Activated CD4-positive, alpha-beta T cell treated with anti-CD3 and anti-CD28 coated beads, Interleukin-2, Interleukin-4, amounts not matched to agents 100 ng/mL and 50 ng/mL, durations not matched to agents 16 hours and 8 hours (primary cell): Measurements from ENCODE around the gene DAB2IP.
"Not testable (repeated sequence)": the region's sequence is repeated elsewhere in the genome, so short reads cannot be mapped to it uniquely, and the experiment has no call there.

Source experiments
- DNase-seq: peaks from one replicate; pipeline ENCODE4 v3.0.0-alpha.2; 2020; ENCODE audit warnings: low spot score

DAB2IP gene

DNA sequence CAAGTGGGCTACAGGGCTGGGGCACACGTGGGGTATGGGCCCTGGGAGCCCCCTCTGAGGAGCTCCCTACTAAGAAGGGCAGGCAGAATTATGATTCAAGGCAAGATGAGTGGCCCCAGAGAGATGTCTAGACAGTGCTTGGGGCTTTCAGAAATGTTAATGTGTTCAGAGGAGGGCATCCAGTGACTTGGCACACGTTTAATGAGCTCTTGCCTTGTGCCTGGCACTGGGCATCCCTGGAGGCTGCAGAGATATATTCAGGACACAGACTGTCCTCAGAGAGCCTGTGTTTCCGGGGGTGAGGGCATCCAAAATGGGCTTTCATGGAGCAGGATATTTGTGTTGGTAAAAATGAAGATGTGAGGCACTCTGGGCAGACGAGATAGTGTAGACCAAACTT is 25.4 kb upstream of the DAB2IP start:
- DNase-seq, result no peak

- no peak for DNase-seq
Observed at GRCh38 chr9:121627427-121627826, 24.0 kb upstream of the DAB2IP start.

- DNase-seq, result no peak
Observed at GRCh38 chr9:121628401-121628800, 23.0 kb upstream of the DAB2IP start.

- no peak for DNase-seq
Observed at GRCh38 chr9:121631115-121631514, 20.3 kb upstream of the DAB2IP start.

DNA sequence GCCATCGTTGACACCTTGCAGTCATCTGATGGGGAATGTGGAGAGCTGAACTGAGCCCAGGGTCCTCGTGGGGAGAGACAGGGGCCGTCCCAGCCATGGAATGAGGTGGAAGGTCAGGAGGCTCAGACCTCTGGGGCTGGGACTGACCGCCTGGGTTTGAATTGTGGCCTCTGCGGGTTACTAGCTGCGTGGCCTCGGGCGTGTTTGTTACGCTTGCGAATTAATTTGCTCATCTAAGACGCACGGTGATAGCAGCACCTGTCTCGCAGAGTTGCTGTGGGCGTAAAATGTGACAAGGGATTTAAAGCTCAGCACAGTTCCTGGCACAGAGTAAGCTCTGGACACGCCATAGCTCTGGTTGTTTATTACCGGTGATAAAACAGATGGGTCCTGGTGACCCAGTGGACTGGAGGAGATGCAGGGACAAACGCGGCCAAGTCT is 19.4 kb upstream of the DAB2IP start:
- no peak for DNase-seq

GRCh38 chr9:121633119-121633714 is 18.2 kb upstream of the DAB2IP start:
- DNase-seq, result no peak

GRCh38 chr9:121633736-121634135 is 17.7 kb upstream of the DAB2IP start:
- DNase-seq, result no peak

DNA sequence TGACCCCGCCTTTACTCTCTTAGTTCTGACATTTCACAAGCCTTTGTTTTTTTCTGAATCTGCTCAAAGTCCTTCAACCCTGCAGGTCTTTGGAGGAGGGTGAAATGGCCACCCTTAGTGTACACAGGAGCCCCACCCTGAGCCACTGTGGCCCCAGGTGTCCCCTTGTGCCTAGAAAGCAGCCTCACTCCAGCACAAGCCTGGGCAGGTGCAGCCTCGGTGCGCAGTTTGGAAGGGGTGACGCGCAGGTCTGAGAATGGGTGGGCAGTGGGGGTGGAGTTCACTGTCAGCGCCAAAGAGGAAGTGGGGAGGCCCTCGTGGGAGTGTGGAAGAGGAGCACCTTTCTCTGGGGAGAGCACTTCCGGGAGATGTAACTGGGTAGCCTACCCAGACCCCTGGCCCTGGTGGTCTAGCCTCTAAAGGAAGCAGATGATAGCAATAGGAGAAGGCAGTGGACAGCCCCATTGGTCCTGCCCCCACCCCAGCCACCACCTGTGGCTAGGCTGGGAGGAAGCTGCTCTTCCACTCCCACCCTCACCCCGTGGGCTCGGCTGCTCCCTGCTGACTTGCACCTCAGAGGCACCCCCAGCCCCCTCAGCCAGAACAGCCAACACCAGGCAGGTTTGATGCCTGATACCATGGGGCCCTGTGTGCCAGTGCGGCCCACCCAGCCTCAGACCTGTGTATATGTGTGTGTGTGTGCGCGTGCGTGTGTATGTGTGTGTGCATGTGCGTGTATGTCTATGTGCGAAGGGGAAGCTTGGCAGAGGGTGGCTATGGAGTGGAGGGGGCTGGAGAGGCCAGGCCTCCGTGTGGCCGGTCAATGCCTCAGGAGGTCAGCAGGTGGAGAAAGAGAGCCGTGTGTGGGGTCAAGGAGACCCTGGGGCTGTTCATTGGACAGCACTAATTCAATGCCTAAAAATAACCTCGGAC is 16.8 kb upstream of the DAB2IP start:
- no peak for DNase-seq

GRCh38 chr9:121635300-121635876 is 16.0 kb upstream of the DAB2IP start:
- no peak for DNase-seq

DNA sequence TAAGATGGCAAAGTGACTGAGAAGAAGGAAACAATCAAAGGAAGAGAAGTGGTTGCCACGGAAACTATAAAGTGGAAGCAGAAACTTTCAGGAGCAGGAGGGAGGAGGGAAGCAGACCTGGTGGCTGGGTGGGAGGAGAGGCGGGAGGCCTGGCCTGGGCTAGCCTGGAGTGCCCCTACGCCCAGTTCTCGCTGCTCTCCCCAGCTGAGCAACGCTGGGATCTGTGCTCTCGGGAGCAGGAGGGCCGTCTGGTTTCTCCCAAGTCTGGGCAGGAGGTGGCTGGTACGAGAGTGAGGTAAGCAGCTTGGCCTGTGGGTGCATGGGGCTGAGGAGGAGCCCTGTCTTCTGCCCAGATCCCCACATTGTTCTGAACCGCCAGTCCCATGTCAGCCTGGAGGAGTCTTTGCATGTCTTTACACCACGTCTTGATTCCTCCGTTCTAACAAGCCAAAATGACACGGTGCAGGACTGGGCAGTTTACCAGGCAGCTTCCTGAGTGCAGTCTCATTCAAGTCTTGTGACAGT is 15.0 kb upstream of the DAB2IP start:
- no peak for DNase-seq

- no peak for DNase-seq
Observed at GRCh38 chr9:121636978-121637712, 14.3 kb upstream of the DAB2IP start.

DNA sequence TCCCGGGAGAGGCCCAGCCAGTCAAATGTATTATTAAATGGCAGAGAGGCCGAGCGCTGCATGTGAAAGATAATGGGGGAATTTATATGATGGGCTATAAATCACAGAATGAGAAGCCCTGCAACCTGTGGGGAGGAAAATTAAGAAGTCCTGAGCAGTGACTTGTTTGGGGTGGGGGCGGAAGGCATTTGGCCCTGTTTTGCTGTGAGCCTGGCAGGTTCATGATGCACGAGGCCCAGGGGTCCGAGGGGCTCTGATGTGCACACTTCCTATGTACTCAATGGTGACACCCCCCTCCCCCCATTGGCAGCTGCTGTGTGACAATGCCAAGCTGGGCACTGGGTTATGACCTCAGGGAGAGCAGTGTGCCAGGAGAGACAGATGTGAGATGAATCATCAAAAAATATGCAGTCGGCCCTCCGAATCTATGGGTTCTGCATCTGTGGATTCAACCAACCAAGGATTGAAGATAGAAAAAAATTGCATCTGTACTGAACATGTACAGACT is 13.7 kb upstream of the DAB2IP start:
- DNase-seq, result no peak

GRCh38 chr9:121638399-121638798 is 13.0 kb upstream of the DAB2IP start:
- DNase-seq, result no peak

- no peak for DNase-seq
Observed at GRCh38 chr9:121638901-121639592, 12.4 kb upstream of the DAB2IP start.

- DNase-seq, result no peak
Observed at GRCh38 chr9:121639619-121640018, 11.8 kb upstream of the DAB2IP start.

DNA sequence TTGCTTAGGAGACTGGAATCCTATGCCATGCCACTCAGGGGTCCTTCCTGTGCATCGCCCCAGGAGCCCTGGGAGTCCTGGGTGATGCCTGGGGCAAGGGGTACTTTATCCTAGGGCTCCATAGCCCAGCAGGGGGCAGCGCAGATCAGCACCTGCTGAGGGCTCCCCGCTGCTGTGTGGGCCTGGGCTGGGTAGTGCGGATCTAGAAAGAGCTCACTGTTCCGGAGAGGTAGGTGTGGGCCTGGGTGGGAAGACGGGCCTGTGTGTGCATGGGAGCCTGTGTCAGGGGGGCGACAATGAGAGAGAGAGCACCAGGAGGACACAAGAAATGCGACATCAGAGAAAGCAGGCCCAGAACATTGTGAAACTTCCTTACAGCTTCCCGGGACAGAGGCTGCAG is 11.4 kb upstream of the DAB2IP start:
- peak; percentile 35 for DNase-seq

DNA sequence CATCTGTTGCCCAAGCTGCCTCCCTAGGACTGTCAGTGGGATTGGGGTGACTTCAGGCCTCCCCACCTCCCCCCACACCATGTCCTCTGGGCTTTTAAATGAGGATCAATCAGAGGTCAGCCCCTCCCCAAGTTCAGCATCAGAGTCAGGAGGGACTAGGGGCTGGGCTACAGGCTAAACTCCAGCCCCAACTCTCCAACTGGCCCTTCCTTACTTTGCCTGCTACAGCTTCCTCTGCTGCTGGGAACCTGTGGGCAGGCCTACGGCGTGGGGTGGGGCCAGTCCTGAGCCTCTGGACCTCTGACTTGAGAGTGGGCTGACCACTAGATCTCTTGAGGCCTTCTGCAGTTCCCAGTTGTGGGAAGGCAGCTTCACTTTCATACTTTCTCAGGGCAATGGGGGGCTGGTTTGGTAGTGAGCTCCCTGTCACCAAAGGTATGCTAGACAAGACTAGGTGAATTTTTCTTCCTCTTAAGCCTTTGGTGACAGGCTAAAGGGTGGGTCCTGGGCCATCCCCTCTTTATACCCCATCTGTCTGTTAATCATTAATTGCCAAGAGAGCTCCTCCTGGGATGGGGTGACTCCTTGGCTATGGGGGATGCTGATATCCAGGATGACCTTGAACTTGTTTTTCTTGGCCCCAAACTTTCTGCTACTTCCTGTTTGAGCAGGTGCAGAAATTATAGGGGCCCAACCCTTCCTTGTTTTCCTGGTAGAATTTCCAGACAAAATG is 10.8 kb upstream of the DAB2IP start:
- DNase-seq, result no peak

DNA sequence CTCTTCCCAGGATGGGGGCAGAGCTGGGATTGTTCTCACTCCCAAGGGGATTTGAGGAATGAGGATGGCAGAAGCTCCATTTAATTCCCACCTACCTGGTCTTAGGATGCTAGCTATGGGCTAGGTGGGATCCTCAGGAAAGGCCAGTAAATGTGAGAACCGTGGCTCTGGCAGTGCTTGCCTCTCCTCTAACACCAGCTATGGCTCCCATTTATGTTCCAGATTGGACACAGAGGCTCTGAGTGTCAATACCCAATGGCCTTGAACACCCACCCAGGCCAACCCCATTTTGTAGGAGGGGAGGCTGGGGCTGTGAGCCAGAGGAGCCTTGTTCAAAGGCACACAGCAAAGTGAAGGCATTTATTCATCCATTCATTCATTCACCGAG is 10.2 kb upstream of the DAB2IP start:
- no peak for DNase-seq

DNA sequence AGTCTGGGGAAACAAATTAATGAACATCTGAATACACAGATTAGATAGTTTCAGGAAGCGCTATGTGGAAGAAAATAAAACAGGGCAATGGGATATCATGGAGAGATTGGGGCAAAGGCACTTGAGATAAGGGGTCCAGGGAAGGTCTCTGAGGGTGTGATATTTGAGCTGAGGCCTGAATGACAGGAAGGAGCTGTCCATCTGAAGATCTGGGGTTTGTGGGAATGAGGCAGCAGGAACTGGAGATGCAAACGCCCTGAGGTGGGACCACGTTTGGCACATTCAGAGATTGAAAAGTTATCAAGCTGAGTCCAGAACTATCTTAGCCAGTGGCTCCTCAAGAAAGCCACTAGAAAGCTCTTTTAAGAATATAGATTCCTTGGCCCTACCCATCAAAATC is 8.7 kb upstream of the DAB2IP start:
- no peak for DNase-seq

DNA sequence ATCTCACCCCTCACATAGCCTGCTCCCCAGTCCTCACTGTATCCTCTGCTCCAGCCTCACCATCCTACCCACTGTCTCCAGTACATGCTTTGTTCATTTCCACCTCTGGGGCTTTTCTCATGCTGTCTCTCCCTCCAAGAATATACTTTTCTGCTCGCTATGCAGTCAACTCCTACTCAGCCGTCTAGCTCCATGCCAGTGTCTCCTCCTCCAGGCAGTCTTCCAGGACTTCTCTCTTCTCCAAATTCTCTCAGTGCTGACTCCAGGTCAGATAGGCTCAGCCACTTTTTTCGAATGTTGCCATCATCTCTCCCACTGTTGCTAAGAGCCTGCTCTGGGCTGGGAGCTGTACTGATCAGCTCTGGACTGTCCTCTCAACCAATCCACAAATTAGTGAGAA is 8.0 kb upstream of the DAB2IP start:
- no peak for DNase-seq

DNA sequence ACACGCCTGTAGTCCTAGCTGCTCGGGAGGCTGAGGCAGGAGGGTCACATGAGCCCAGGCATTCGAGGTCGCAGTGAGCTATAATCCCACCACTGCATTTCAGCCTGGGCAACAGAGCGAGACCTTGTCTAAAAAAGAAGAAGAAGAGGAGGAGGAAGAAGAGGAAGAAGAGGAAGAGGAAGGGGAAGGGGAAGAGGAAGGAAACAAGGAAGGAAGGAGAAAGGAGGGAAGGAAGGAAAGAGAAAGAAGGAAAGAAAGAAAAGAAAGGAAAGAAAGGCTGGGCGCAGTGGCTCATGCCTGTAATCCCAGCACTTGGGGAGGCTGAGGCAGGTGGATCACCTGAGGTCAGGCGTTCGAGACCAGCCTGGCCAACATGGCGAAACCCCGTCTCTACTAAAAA is 7.4 kb upstream of the DAB2IP start:
- not testable (repeated sequence) for DNase-seq
